Measurements from ENCODE around the gene PIGK.
A peak's percentile ranks its signal among the peaks of the same experiment; 100 is the strongest.

PIGK gene

DNA sequence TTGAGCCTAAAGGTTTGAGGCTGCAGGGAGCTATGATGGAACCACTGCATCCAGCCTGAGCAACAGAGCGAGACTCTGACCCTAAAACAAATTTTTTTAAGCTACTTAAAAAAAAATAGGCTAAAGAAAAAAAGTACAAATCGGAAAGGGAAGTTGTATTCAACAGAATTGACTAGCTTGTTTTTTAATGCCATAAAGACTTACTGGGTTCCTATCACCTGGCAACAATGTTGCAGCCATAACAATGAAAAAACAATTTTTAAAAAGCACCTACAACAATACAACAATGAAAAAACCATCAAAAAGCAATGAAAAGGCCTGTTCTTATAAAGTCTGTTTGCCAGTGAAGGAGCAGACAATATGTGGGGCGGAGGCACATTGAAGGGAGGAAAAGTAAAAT, 20.1 kb upstream of the PIGK start:
- H3K27ac ChIP-seq: no peak overlapping the region; the same call in 1 of the 2 replicates
- TF ChIP-seq, protein P1, sequence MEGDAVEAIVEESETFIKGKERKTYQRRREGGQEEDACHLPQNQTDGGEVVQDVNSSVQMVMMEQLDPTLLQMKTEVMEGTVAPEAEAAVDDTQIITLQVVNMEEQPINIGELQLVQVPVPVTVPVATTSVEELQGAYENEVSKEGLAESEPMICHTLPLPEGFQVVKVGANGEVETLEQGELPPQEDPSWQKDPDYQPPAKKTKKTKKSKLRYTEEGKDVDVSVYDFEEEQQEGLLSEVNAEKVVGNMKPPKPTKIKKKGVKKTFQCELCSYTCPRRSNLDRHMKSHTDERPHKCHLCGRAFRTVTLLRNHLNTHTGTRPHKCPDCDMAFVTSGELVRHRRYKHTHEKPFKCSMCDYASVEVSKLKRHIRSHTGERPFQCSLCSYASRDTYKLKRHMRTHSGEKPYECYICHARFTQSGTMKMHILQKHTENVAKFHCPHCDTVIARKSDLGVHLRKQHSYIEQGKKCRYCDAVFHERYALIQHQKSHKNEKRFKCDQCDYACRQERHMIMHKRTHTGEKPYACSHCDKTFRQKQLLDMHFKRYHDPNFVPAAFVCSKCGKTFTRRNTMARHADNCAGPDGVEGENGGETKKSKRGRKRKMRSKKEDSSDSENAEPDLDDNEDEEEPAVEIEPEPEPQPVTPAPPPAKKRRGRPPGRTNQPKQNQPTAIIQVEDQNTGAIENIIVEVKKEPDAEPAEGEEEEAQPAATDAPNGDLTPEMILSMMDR (conservative IDR thresholded peaks at IDR 0.05): no peak

- TF ChIP-seq, protein P1 (conservative IDR thresholded peaks at IDR 0.05): no peak
- peak overlapping the region; percentile 63 for H3K27ac ChIP-seq
Observed at GRCh38 chr1:77238462-77238861, 19.2 kb upstream of the PIGK start.

- no peak overlapping the region for H3K27ac ChIP-seq
- TF ChIP-seq, protein P1 (conservative IDR thresholded peaks at IDR 0.05): no peak
Observed at GRCh38 chr1:77234943-77235342, 15.7 kb upstream of the PIGK start.

DNA sequence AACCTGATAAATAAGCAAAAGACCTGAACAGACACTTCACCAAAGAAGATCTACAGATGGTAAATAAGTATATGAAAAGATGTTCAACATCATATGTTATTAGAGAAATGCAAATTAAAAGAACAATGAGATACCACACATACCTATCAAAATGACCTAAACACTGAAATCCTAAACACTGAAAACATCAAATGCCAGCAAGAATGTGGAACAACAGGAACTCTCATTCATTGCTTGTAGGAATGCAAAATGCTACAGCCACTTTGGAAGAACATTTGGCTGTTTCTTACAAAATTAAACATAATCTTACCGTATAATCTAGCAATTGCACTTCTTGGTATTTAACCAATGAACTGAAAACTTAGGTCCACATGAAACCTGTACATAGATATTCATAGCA, 14.9 kb upstream of the PIGK start:
- H3K27ac ChIP-seq: no peak overlapping the region

DNA sequence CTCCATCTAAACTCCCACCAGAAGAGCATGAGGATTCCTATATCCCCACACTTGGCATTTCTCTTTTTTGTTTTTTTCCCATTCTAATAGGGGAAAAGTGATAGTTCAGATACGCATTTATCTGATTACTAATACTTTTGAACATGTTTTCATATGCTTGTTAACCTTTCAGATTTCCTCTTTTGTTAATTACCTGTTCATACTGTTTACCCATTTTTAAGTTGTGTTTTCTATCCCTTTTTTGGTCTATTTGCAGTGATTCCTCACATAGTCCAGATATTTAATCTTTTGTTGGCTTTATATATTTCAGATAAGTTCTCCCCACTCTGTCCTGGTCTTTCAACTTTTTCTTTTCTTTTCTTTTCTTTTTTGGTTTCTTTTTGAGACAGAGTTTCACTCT, 13.6 kb upstream of the PIGK start:
- no peak overlapping the region for H3K27ac ChIP-seq
- TF ChIP-seq, protein P1 (conservative IDR thresholded peaks at IDR 0.05): no peak

More for the DNA sequence above, 14.9 kb upstream of the PIGK start:
- TF ChIP-seq, protein P1 (conservative IDR thresholded peaks at IDR 0.05): no peak

GRCh38 chr1:77230051-77230450, 10.8 kb upstream of the PIGK start:
- H3K27ac ChIP-seq: no peak overlapping the region
- TF ChIP-seq, protein P1 (conservative IDR thresholded peaks at IDR 0.05): no peak

DNA sequence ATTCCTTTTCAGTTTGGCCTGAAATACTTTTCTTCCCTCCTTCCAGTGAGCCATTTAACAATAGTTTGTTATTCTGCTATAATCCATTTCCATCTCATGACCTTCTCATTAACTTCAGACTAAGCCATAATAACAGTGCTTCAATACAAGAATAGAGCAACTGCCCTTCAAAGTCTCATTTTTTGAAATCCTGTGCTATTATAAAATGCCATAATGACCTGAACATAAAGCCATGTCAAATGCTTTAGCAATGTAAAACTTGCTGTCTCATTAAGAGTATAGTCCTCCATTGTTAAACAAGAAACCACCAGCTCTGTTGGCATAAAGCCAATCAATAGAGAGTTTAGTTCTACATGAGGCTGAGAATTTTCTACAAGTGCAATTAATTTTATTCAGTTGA, 9.6 kb upstream of the PIGK start:
- TF ChIP-seq, protein P1 (conservative IDR thresholded peaks at IDR 0.05): no peak
- H3K27ac ChIP-seq: no peak overlapping the region

GRCh38 chr1:77227381-77227780, 8.2 kb upstream of the PIGK start:
- H3K27ac ChIP-seq: no peak overlapping the region
- TF ChIP-seq, protein P1 (conservative IDR thresholded peaks at IDR 0.05): no peak
